GM10248 (cell line): ENCODE measurements around the gene TSPEAR.
"Not testable (repeated sequence)": the region's sequence is repeated elsewhere in the genome, so short reads cannot be mapped to it uniquely, and the experiment has no call there.

ENCODE experiments used
- CTCF ChIA-PET: fragments of 300-600 bp; sonication (Branson Sonifier 250); formaldehyde crosslinking; extraction: SDS; loops from one replicate; lab custom pipeline; 2021; ENCODE audit warnings: antibody characterized with exemption; lab: Yijun Ruan, JAX
- POLR2A ChIA-PET: fragments of 350-650 bp; sonication (Branson Sonifier 250); formaldehyde crosslinking; extraction: SDS; loops from one replicate; lab custom pipeline; 2020; ENCODE audit warnings: antibody characterized with exemption; lab: Yijun Ruan, JAX
- DNase-seq: peaks from one replicate; pipeline ENCODE4 v3.0.0; 2012; ENCODE audit errors: extremely low spot score
- TF ChIP-seq, protein P1 (sequence below): IDR thresholded peaks from 2 replicates; pipeline ENCODE4 v1.5.1; 2012; ENCODE audit warnings: mild to moderate bottlenecking, low read depth; ENCODE audit errors: extremely low read depth, missing control alignments, control extremely low read depth

Gene TSPEAR

DNA sequence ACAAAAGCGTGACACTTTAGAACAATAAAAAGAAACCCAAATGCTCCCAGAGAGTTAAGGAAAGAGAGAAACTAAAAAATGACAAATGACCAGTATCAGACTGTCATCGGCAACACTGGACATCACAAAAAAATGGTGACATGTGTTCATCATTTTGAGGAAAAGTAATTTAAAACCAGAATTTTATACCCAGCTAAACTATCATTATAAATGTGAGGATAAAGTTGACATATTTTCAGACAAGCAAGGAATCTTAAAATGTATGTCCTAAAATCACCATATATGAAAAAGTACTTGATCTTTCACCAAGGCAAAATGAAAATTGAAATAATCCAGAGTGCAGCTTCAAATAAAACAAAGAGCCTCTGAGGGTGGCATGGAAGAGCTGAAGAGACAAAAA lies 66.5 kb downstream of the TSPEAR start:
- TF ChIP-seq, protein P1, sequence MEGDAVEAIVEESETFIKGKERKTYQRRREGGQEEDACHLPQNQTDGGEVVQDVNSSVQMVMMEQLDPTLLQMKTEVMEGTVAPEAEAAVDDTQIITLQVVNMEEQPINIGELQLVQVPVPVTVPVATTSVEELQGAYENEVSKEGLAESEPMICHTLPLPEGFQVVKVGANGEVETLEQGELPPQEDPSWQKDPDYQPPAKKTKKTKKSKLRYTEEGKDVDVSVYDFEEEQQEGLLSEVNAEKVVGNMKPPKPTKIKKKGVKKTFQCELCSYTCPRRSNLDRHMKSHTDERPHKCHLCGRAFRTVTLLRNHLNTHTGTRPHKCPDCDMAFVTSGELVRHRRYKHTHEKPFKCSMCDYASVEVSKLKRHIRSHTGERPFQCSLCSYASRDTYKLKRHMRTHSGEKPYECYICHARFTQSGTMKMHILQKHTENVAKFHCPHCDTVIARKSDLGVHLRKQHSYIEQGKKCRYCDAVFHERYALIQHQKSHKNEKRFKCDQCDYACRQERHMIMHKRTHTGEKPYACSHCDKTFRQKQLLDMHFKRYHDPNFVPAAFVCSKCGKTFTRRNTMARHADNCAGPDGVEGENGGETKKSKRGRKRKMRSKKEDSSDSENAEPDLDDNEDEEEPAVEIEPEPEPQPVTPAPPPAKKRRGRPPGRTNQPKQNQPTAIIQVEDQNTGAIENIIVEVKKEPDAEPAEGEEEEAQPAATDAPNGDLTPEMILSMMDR, result no peak
- ChIA-PET POLR2A (no interaction called here), CTCF (no interaction called here)
- DNase-seq, result no peak

DNA sequence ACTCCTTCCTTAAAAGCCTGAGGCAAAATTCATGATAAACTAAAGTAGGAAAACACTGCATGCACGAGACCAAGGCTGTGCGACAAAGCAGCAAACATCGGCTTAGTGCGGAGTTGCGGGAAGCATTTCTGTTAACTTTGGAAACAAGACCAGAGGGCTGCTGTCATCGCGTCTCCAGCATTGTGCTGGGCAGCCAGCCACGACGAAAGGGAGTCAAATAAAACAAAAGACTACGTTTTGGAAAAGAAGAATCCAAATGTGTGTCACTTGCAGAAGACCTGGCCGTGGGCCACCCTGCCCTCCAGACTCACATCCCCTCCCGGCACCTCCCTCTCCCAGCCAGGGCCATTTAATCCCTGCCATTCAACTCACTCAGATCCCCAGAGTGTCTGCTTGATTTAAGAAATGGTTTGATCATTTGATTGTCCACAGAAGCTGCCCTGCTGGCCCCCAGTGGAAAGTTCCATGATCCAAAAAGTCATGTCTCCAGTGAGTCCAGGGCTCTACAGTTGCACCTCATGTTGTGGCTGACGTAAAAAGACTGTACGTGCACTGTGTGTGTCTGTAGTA lies 67.5 kb downstream of the TSPEAR start:
- no peak for DNase-seq
- ChIA-PET POLR2A (no interaction called here), CTCF (no interaction called here)
- TF ChIP-seq, protein P1, result no peak

DNA sequence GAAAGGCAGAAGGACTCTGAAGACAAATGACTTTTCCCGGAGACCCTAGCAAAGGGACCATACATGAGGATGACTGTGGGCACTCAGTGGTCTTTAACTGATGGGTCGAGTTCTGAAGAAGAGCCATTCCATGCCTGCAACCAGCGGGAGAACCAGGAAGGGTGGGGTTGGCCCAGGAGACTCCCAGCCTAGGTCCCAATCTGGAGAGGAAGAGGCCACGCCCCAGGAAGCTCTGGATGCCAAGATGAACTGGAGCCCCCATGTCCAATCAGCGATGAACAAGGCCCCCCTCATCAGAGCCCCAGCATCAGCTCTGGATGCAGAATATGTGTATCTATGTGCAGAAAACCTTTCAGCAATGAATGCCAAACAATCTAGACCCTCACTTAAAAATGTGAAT lies 70.6 kb downstream of the TSPEAR start:
- DNase-seq, result no peak
- POLR2A ChIA-PET, result no interaction called here
- TF ChIP-seq, protein P1, result no peak
- CTCF ChIA-PET, result no interaction called here

DNA sequence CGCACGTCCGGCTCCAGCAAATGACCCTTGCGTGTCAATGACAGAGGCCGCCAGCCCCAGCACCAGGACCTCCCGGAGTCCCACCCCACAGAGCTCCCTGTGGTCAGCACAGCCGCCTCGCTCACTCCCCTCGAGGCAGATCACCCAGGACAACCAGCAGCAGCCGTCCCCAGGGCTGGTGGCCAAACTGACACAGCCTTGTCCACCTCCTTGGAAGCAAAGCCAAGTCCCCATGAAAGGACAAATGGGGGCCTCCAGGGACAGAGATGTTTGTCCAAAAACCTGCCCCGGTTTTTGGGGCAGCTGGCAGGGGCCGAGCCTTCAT lies 72.1 kb downstream of the TSPEAR start:
- TF ChIP-seq, protein P1, result no peak
- no peak for DNase-seq
- ChIA-PET CTCF (no interaction called here), POLR2A (no interaction called here)

DNA sequence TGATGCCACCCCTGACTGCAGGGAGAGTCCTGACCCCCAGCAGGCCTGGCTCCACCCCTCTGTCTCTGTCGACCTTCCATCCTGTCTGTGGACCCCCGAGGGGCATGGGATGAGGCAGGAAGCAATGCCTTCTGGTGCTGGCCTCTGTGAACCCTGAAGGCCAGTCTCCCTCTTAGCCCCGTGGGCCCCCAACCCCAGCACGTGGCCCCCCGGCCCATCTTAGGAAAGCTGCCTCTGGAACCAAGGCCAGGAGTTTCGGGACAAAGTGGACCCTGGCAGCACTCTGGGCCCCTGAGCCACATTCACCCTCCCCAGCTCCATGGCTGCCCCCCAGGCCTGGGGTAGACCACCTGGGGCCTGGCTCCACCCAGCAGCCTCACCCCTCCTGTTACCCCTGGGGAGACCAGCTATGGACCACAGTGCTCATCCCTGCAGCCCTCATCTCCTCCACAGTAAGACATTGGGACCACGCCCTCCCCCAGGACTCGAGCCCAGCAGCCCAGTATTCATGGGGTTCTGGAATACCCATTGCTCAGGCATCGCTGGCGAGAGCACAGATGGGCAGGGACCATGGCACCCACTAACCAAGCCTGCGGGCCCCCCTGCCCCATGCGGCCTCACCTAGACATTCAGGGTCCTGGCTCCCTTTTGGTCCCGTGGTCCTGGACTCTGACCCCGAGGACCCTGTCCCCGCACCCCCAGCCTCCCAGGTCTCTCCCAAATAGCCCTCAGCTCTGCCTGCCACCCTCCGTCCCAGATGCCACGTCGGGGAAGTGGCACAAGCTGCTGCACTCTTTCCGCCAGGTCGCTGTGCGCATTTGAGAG lies 72.7 kb downstream of the TSPEAR start:
- POLR2A ChIA-PET, CTCF ChIA-PET: not testable (repeated sequence)

DNA sequence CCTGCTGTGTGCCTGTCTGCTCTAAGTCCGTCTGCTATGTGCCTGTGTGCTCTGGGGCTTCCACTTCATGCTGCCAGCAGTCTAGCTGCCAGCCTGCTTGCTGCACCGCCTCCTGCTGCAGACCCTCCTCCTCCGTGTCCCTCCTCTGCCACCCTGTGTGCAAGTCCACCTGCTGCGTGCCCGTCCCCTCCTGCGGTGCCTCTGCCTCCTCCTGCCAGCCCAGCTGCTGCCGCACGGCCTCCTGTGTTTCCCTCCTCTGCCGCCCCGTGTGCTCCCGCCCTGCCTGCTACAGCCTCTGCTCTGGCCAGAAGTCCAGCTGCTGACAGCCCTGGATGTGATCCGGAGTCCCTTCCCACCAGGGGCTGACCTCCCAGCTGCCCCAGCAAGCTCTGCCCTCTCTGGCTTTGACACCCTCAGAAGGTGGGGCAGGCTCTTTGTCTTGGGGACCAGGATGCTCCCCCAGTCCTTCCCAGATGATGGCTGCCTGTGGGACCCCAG lies 73.5 kb downstream of the TSPEAR start:
- POLR2A ChIA-PET, CTCF ChIA-PET, DNase-seq: not testable (repeated sequence)

More for the DNA sequence above, 72.7 kb downstream of the TSPEAR start:
- not testable (repeated sequence) for DNase-seq

DNA sequence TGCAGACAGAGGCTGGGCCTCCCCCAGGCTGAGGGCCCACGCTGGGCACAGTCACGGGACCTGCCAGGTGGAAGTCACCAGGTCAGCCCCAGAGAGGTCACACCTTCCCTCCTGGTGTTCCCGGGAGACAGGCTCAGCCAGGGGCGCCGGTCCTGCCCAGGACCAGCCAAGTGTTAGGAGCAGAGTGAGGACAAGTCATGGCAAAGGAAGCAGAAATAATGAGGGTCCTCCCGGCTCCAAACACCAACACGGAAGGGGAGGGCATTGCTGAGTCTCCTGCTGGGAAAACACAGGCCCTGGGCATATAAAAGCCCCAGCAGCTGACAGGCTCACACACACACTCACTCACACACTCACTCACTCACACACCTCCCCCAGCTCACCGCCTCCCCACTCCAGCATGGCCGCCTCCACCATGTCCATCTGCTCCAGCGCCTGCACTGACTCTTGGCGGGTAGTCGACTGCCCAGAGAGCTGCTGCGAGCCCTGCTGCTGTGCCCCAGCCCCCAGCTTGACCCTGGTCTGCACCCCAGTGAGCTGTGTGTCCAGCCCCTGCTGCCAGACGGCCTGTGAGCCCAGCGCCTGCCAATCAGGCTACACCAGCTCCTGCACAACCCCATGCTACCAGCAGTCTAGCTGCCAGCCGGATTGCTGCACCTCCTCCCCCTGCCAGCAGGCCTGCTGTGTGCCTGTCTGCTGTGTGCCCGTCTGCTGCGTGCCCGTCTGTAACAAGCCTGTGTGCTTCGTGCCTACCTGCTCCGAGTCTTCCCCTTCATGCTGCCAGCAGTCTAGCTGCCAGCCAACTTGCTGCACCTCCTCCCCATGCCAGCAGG lies 74.1 kb downstream of the TSPEAR start, which contains the start of gene KRTAP10-10:
TSS of gene KRTAP10-10 (plus strand) at position 339 of the 833 bp plus-strand sequence. CDS start at position 401, 62 bp downstream.
- TF ChIP-seq, protein P1, result no peak
- CTCF ChIA-PET, result no interaction called here
- DNase-seq, result no peak
- POLR2A ChIA-PET, result no interaction called here
